Endodermal cell (in vitro differentiated cells): Measurements from ENCODE around the gene CDS2. TPM values are rescaled to one million over a fixed set of nuclear protein-coding genes. Genes with fewer than 3 reads are reported as not detected.

Experiments
- DNase-seq: peaks from one replicate; pipeline ENCODE4 v3.0.0-alpha.2; 2017
- H3K27ac ChIP-seq: 2 replicates; pipeline ENCODE4 v1.5.1; 2013; ENCODE audit warnings: mild to moderate bottlenecking, low read depth, low read length, moderate library complexity
- H3K27me3 ChIP-seq: 2 replicates; pipeline ENCODE4 v1.6.1; 2013; ENCODE audit warnings: mild to moderate bottlenecking, low read length, moderate library complexity; ENCODE audit not compliant: insufficient read depth, control insufficient read depth, poor library complexity, severe bottlenecking
- H3K36me3 ChIP-seq: 2 replicates; pipeline ENCODE4 v1.7.0; 2013; ENCODE audit warnings: mild to moderate bottlenecking, low read length, moderate library complexity; ENCODE audit not compliant: control insufficient read depth, insufficient read depth
- H3K4me1 ChIP-seq: one replicate; pipeline ENCODE4 v1.7.0; 2013; ENCODE audit warnings: low read length; ENCODE audit not compliant: control insufficient read depth, insufficient read depth
- H3K4me3 ChIP-seq: 2 replicates; pipeline ENCODE4 v1.5.1; 2013; ENCODE audit warnings: mild to moderate bottlenecking, low read length, moderate library complexity
- H3K9ac ChIP-seq: 2 replicates; pipeline ENCODE4 v1.6.1; 2013; ENCODE audit warnings: mild to moderate bottlenecking, low read length, moderate library complexity; ENCODE audit not compliant: poor library complexity, severe bottlenecking; ENCODE audit errors: extremely low read depth
- H3K9me3 ChIP-seq: 2 replicates; pipeline ENCODE4 v1.6.1; 2013; ENCODE audit warnings: mild to moderate bottlenecking, low read length, moderate library complexity; ENCODE audit not compliant: control insufficient read depth
- H3K27ac Mint-ChIP-seq: 2 replicates; pipeline ENCODE4 v1.8.0; 2020; ENCODE audit warnings: mixed read lengths
- H3K27me3 Mint-ChIP-seq: 2 replicates; pipeline ENCODE4 v1.8.0; 2021; ENCODE audit warnings: mild to moderate bottlenecking, mixed read lengths; ENCODE audit not compliant: insufficient read depth
- H3K36me3 Mint-ChIP-seq: 2 replicates; pipeline ENCODE4 v1.8.0; 2020; ENCODE audit warnings: low read depth, mixed read lengths
- H3K4me1 Mint-ChIP-seq: 2 replicates; pipeline ENCODE4 v1.8.0; 2020; ENCODE audit warnings: mixed read lengths
- H3K4me3 Mint-ChIP-seq: 2 replicates; pipeline ENCODE4 v1.8.0; 2020; ENCODE audit warnings: mild to moderate bottlenecking, moderate library complexity, mixed read lengths
- H3K9me3 Mint-ChIP-seq: 2 replicates; pipeline ENCODE4 v1.8.0; 2020; ENCODE audit warnings: mild to moderate bottlenecking, mixed read lengths
- WGBS, 2 experiments: methylation state at CpG; one replicate each; pipeline versions ENCODE4 v1.1.5 to v1.1.7; 2013; ENCODE audit warnings: missing lambda C conversion rate in 2 of 2, mixed read lengths in 1 of 2; ENCODE audit not compliant: insufficient coverage in 1 of 2, insufficient read length in 1 of 2; 5-methylcytosine and 5-hydroxymethylcytosine counted together
- total RNA-seq, 2 donors: library from RNA; stranded (reverse); fragmentation: NEBNext Ultra II Directional in 1 of 2; extraction: Animal tissue kit (Norgen Biotek cat#: 25700) in 1 of 2; gene quantifications; 2 replicates in 1 of 2; 3 replicates in 1 of 2; pipeline ENCODE4 v1.2.1, GENCODE V29; 2021
- TF ChIP-seq, protein P1 (sequence below): fragments of 200-600 bp; sonication (generic); conservative IDR thresholded peaks from 2 replicates; pipeline ENCODE4 v1.5.0; 2021; ENCODE audit warnings: antibody characterized with exemption, mild to moderate bottlenecking

Gene CDS2
- total RNA-seq, 2 donors from 2014 or later = 66.8 to 77.1 TPM

DNA sequence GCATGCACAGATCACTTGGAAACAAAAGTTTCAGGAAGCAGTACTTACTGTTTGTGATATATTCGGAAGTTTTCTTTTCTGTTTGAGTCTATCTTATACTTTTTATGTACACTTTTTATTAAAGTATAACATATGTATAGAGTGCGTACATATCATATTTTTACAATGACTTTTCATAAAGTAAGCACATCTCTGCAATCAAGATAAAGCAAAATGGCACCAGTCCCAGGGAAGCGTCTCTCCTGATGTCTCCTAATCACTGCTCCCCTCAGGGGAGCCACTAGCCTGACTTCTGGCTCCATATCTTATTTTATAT lies 26.3 kb downstream of the CDS2 start:
- Mint-ChIP-seq H3K27me3 (no peaks in the 10 kb centered on the region), H3K36me3 (peaks cover 5% of the 10 kb centered on the region), H3K9me3 (no peaks in the 10 kb centered on the region), H3K27ac (no peak overlapping the region), H3K4me1 (peaks cover 27% of the 10 kb centered on the region), H3K4me3 (no peak overlapping the region)
- H3K4me3 ChIP-seq = no peak overlapping the region
- H3K9ac ChIP-seq = no peak overlapping the region
- H3K27ac ChIP-seq = no peak overlapping the region
- H3K27me3 ChIP-seq = no peaks in the 10 kb centered on the region
- H3K36me3 ChIP-seq = peaks cover 3% of the 10 kb centered on the region
- WGBS, 2 experiments = 94 to 100% methylated on average over 1 to 3 of the region's 3 CpGs
- no peak for DNase-seq
- TF ChIP-seq, protein P1, sequence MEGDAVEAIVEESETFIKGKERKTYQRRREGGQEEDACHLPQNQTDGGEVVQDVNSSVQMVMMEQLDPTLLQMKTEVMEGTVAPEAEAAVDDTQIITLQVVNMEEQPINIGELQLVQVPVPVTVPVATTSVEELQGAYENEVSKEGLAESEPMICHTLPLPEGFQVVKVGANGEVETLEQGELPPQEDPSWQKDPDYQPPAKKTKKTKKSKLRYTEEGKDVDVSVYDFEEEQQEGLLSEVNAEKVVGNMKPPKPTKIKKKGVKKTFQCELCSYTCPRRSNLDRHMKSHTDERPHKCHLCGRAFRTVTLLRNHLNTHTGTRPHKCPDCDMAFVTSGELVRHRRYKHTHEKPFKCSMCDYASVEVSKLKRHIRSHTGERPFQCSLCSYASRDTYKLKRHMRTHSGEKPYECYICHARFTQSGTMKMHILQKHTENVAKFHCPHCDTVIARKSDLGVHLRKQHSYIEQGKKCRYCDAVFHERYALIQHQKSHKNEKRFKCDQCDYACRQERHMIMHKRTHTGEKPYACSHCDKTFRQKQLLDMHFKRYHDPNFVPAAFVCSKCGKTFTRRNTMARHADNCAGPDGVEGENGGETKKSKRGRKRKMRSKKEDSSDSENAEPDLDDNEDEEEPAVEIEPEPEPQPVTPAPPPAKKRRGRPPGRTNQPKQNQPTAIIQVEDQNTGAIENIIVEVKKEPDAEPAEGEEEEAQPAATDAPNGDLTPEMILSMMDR = no peak
- H3K4me1 ChIP-seq = peaks cover 4% of the 10 kb centered on the region
- no peaks in the 10 kb centered on the region for H3K9me3 ChIP-seq

DNA sequence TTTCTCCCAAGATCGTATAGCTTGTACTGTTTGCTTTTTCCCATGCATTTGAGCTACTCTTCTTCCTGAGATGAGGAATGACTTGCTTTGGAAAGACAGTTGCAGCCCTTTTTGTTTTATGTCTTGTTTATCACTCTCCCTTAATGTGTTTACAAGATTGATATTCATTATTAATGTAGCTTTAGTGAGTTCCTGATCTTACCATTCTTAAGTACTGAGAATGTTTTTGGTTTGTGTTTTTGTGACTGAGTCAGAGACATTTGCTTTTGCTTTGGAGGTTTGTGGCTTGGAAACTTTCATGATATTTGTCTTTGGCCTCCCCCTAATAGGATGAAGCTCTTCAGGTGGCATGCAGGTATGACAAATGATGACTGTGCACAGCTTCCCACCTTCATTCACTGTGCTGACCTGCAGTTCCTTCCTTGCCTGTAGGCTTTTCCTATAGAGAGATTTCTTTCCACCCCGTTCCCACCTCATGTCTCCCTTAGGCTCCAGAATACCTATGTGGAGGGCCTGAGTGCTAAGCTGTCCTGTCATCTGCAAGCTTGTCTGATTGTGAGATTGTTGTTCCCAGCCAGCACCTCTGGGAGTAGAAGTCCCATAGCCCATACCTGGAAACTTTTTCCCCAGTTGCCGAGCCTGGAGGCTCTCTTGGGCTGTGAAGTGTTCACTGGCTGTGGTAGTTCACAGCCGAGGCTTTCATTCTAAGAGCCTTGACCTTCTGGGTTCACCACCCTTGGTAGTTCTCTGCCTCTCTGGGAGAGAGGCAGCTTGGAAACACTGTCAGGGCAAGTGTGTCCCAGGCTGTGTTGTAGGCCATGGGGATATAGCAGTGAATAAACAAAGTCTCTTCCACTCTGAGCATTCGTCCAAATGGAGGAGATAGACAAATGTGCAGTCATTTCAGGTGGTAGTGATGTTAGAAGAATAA lies 27.1 kb downstream of the CDS2 start:
- H3K27me3 ChIP-seq = no peaks in the 10 kb centered on the region
- Mint-ChIP-seq H3K27me3 (no peaks in the 10 kb centered on the region), H3K4me1 (peaks cover 30% of the 10 kb centered on the region), H3K36me3 (peaks cover 5% of the 10 kb centered on the region), H3K27ac (peak overlapping the region; percentile 46), H3K9me3 (no peaks in the 10 kb centered on the region), H3K4me3 (no peak overlapping the region)
- WGBS, 2 experiments = 94 to 97% methylated on average over 5 of the region's 5 CpGs
- TF ChIP-seq, protein P1 = peak; percentile 40
- DNase-seq = no peak
- H3K27ac ChIP-seq = no peak overlapping the region
- H3K9me3 ChIP-seq = no peaks in the 10 kb centered on the region
- H3K9ac ChIP-seq = no peak overlapping the region
- H3K4me1 ChIP-seq = peaks cover 4% of the 10 kb centered on the region
- no peak overlapping the region for H3K4me3 ChIP-seq
- peaks cover 3% of the 10 kb centered on the region for H3K36me3 ChIP-seq

DNA sequence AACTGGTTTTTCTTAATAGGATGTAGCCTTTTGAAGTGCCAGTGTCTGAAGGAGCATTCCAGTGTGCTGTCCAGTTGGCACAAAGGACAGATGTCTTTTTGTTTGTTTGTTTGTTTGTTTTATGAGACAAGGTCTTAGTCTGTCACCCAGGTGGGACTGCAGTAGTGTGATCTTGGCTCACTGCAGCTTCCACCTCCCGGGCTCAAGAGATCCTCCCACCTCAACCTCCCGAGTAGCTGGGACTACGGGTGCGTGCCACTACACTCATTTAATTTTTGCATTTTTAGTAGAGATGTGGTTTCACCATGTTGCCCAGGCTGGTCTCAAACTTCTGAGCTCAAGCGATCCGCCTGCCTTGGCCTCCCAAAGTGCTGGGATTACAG lies 27.7 kb downstream of the CDS2 start:
- Mint-ChIP-seq H3K4me1 (peaks cover 30% of the 10 kb centered on the region), H3K27ac (peak overlapping the region; percentile 46), H3K36me3 (peaks cover 5% of the 10 kb centered on the region), H3K27me3 (no peaks in the 10 kb centered on the region), H3K4me3 (no peak overlapping the region), H3K9me3 (no peaks in the 10 kb centered on the region)
- DNase-seq = no peak
- Histone ChIP-seq H3K27ac (no peak overlapping the region), H3K36me3 (peaks cover 3% of the 10 kb centered on the region), H3K9ac (no peak overlapping the region), H3K4me1 (peaks cover 4% of the 10 kb centered on the region), H3K27me3 (no peaks in the 10 kb centered on the region), H3K4me3 (no peak overlapping the region), H3K9me3 (no peaks in the 10 kb centered on the region)
- 90 to 93% methylated on average over 6 of the region's 6 CpGs for WGBS, 2 experiments
- TF ChIP-seq, protein P1 = no peak
